IMR-90 (cell line): ENCODE data around the gene TGFB2. TPM values are rescaled to one million over a fixed set of nuclear protein-coding genes. Genes with fewer than 3 reads are reported as not detected.

ENCODE experiments used
- ATAC-seq: fragments of 200-7000 bp; cut with Tn5 transposase; 2 replicates; pipeline ENCODE4 v1.9.1; 2020; ENCODE audit warnings: low read depth, mild to moderate bottlenecking, moderate library complexity
- BruUV-seq: library from RNA; stranded (reverse); fragments of 400-500 nt; replicated peaks from 2 replicates; lab custom pipeline; 2021; lab: Mats Ljungman, UMichigan
- CTCF ChIA-PET: fragments of 300-600 bp; formaldehyde crosslinking; extraction: SDS; loops from one replicate; lab custom pipeline; 2021; ENCODE audit warnings: antibody characterized with exemption; lab: Yijun Ruan, JAX
- POLR2A ChIA-PET: fragments of 300-600 bp; sonication (Branson Sonifier 250); formaldehyde crosslinking; loops from one replicate; lab custom pipeline; 2022; ENCODE audit warnings: antibody characterized with exemption; ENCODE audit not compliant: unreplicated experiment; lab: Charles Lee
- DNase-seq: peaks from one replicate; pipeline ENCODE4 v3.0.0; 2013
- H2AFZ ChIP-seq: replicated peaks from 2 replicates; pipeline ENCODE3; 2013; ENCODE audit warnings: low read length, mild to moderate bottlenecking; ENCODE audit not compliant: poor library complexity
- H2AK5ac ChIP-seq: 2 replicates; pipeline ENCODE4 v1.6.1; 2013; ENCODE audit warnings: low read depth, low read length, inconsistent platforms
- H2AK9ac ChIP-seq: replicated peaks from 2 replicates; pipeline ENCODE3; 2013; ENCODE audit warnings: mild to moderate bottlenecking, low read depth, low read length, moderate library complexity; ENCODE audit not compliant: poor library complexity
- H2BK120ac ChIP-seq: 2 replicates; pipeline ENCODE4 v1.6.1; 2013; ENCODE audit warnings: low read depth, low read length, inconsistent platforms
- H2BK15ac ChIP-seq: 3 replicates; pipeline ENCODE4 v1.6.1; 2013; ENCODE audit warnings: low read depth, low read length, inconsistent platforms
- H2BK20ac ChIP-seq: 2 replicates; pipeline ENCODE4 v1.6.1; 2013; ENCODE audit warnings: low read depth, mild to moderate bottlenecking, inconsistent platforms, low read length, moderate library complexity
- H2BK5ac ChIP-seq: 2 replicates; pipeline ENCODE4 v1.6.1; 2013; ENCODE audit warnings: mild to moderate bottlenecking, low read depth, low read length, inconsistent platforms; ENCODE audit not compliant: poor library complexity, severe bottlenecking
- H3K14ac ChIP-seq: replicated peaks from 2 replicates; pipeline ENCODE4 v1.6.1; 2013; ENCODE audit warnings: low read depth, low read length, inconsistent platforms
- H3K18ac ChIP-seq: 2 replicates; pipeline ENCODE4 v1.6.1; 2013; ENCODE audit warnings: low read depth, low read length, control low read depth
- H3K23ac ChIP-seq: 2 replicates; pipeline ENCODE4 v1.6.1; 2013; ENCODE audit warnings: low read depth, low read length, inconsistent platforms
- H3K27ac ChIP-seq: 2 replicates; pipeline ENCODE4 v1.5.1; 2013; ENCODE audit warnings: mild to moderate bottlenecking, control low read depth, low read length; ENCODE audit not compliant: insufficient read depth
- H3K27me3 ChIP-seq: 2 replicates; pipeline ENCODE4 v1.6.1; 2013; ENCODE audit warnings: low read length; ENCODE audit not compliant: control insufficient read depth, insufficient read depth
- H3K36me3 ChIP-seq: 2 replicates; pipeline ENCODE4 v1.6.1; 2013; ENCODE audit warnings: low read length, mixed read lengths; ENCODE audit not compliant: control insufficient read depth, insufficient read depth
- H3K4ac ChIP-seq: 2 replicates; pipeline ENCODE4 v1.6.1; 2013; ENCODE audit warnings: low read depth, low read length, inconsistent platforms
- H3K4me1 ChIP-seq: 2 replicates; pipeline ENCODE4 v1.6.1; 2013; ENCODE audit warnings: low read length, mixed read lengths; ENCODE audit not compliant: control insufficient read depth, insufficient read depth
- H3K4me2 ChIP-seq: 2 replicates; pipeline ENCODE4 v1.6.1; 2013; ENCODE audit warnings: low read depth, mild to moderate bottlenecking, control low read depth, low read length, moderate library complexity
- H3K4me3 ChIP-seq: 2 replicates; pipeline ENCODE4 v1.5.1; 2013; ENCODE audit warnings: low read depth, mild to moderate bottlenecking, control low read depth, low read length, moderate library complexity; ENCODE audit not compliant: insufficient read depth
- H3K56ac ChIP-seq: 2 replicates; pipeline ENCODE4 v1.6.1; 2013; ENCODE audit warnings: low read length, inconsistent platforms; ENCODE audit not compliant: insufficient read depth; ENCODE audit errors: extremely low read depth
- H3K79me1 ChIP-seq, 2 experiments: 2 replicates each; pipeline ENCODE4 v1.6.1; 2013; ENCODE audit warnings: low read length in 2 of 2, inconsistent platforms in 1 of 2, low read depth in 1 of 2
- H3K9ac ChIP-seq: 2 replicates; pipeline ENCODE4 v1.6.1; 2013; ENCODE audit warnings: low read depth, low read length, control low read depth
- H3K9me1 ChIP-seq: 2 replicates; pipeline ENCODE4 v1.6.1; 2013; ENCODE audit warnings: low read length, inconsistent platforms; ENCODE audit not compliant: insufficient read depth
- H3K9me3 ChIP-seq: 2 replicates; pipeline ENCODE4 v1.6.1; 2013; ENCODE audit warnings: low read length; ENCODE audit not compliant: control insufficient read depth, insufficient read depth
- H4K20me1 ChIP-seq: 2 replicates; pipeline ENCODE4 v1.6.1; 2013; ENCODE audit warnings: low read length, inconsistent platforms; ENCODE audit not compliant: insufficient read depth
- H4K5ac ChIP-seq: 2 replicates; pipeline ENCODE4 v1.6.1; 2013; ENCODE audit warnings: mild to moderate bottlenecking, low read depth, low read length, control low read depth
- H4K8ac ChIP-seq, 2 experiments: 2 replicates each; pipeline ENCODE4 v1.6.1; 2013; ENCODE audit warnings: low read depth in 2 of 2, low read length in 2 of 2, control low read depth in 1 of 2, inconsistent platforms in 1 of 2
- H4K91ac ChIP-seq: 2 replicates; pipeline ENCODE4 v1.6.1; 2013; ENCODE audit warnings: low read depth, low read length, inconsistent platforms; ENCODE audit not compliant: insufficient read depth
- BHLHE40 ChIP-seq: fragments of 150-350 bp; IDR thresholded peaks from 2 replicates; pipeline ENCODE4 v1.6.1; 2016; ENCODE audit warnings: mild to moderate bottlenecking, low read depth, low read length
- CEBPB ChIP-seq: IDR thresholded peaks from 2 replicates; pipeline ENCODE4 v1.6.1; 2012; ENCODE audit warnings: low read depth, low read length, improper control_type of control experiment
- CHD1 ChIP-seq: IDR thresholded peaks from 2 replicates; pipeline ENCODE4 v1.6.1; 2012; ENCODE audit warnings: low read depth, low read length, improper control_type of control experiment
- ELK1 ChIP-seq: fragments of 150-350 bp; IDR thresholded peaks from 2 replicates; pipeline ENCODE4 v1.6.1; 2016; ENCODE audit warnings: low read depth, mild to moderate bottlenecking, low read length, moderate library complexity, borderline replicate concordance
- FOS ChIP-seq: fragments of 150-350 bp; IDR thresholded peaks from 2 replicates; pipeline ENCODE4 v1.6.1; 2016; ENCODE audit warnings: low read depth, low read length
- MAZ ChIP-seq: IDR thresholded peaks from 2 replicates; pipeline ENCODE4 v1.6.1; 2012; ENCODE audit warnings: low read depth, mild to moderate bottlenecking, low read length, improper control_type of control experiment, moderate library complexity, borderline replicate concordance
- POLR2A ChIP-seq: IDR thresholded peaks from 2 replicates; pipeline ENCODE4 v1.6.1; 2012; ENCODE audit warnings: mild to moderate bottlenecking, low read depth, low read length
- RAD21 ChIP-seq: IDR thresholded peaks from 2 replicates; pipeline ENCODE4 v1.6.1; 2012; ENCODE audit warnings: low read length, improper control_type of control experiment
- RCOR1 ChIP-seq: IDR thresholded peaks from 2 replicates; pipeline ENCODE4 v1.6.1; 2012; ENCODE audit warnings: mild to moderate bottlenecking, low read length, improper control_type of control experiment; ENCODE audit not compliant: insufficient replicate concordance
- RFX5 ChIP-seq: IDR thresholded peaks from 2 replicates; pipeline ENCODE4 v1.8.0; 2012; ENCODE audit warnings: low read depth, mild to moderate bottlenecking, low read length, moderate library complexity
- SMC3 ChIP-seq: fragments of 150-350 bp; IDR thresholded peaks from 2 replicates; pipeline ENCODE4 v1.6.1; 2016; ENCODE audit warnings: low read depth, mild to moderate bottlenecking, antibody characterized with exemption, low read length, moderate library complexity
- WGBS, 2 experiments: methylation state at CpG; one replicate each; pipeline versions ENCODE4 v1.1.5 to v1.1.7; 2013; ENCODE audit warnings: missing lambda C conversion rate in 2 of 2; ENCODE audit not compliant: insufficient read length in 1 of 2; ENCODE audit errors: extremely low coverage in 2 of 2; 5-methylcytosine and 5-hydroxymethylcytosine counted together
- dilution Hi-C: fragments of 300-500 bp; cut with HindIII; formaldehyde crosslinking; loops from one replicate; pipeline ENCODE4 v1.14.3; 2018; ENCODE audit warnings: low sequenced_read_pairs; ENCODE audit not compliant: unreplicated experiment
- in situ Hi-C: fragments of 300-500 bp; cut with MboI; formaldehyde crosslinking; loops from 3 replicates; pipeline ENCODE4 v1.14.3; 2019; ENCODE audit warnings: low sequenced_read_pairs, inconsistent platforms, mixed read lengths
- intact Hi-C: fragments of 100-400 bp; cut with micrococcal nuclease; formaldehyde crosslinking; loops from 2 replicates; pipeline ENCODE4 v1.10.0; 2022
- polyA plus RNA-seq, 3 experiments: library from polyadenylated mRNA; depleted of rRNA; stranded (reverse); fragments of >200 nt; gene quantifications; 2 replicates each; pipeline ENCODE4 v1.2.3, GENCODE V29; 2012; ENCODE audit warnings: low replicate concordance in 1 of 3
- total RNA-seq: library from RNA; depleted of rRNA; stranded (reverse); fragments of >200 nt; gene quantifications from 2 replicates; pipeline ENCODE4 v1.2.3, GENCODE V29; 2012
- TF ChIP-seq, protein P1 (sequence below): fragments of 150-350 bp; IDR thresholded peaks from 2 replicates; pipeline ENCODE4 v1.6.1; 2017; ENCODE audit warnings: mild to moderate bottlenecking, antibody characterized with exemption, low read length, low read depth

The TGFB2 gene
- total and polyA plus RNA-seq, 2 of the 4 experiments (the other 2 are of a cell fraction), result 3.7 to 3.8 TPM

DNA sequence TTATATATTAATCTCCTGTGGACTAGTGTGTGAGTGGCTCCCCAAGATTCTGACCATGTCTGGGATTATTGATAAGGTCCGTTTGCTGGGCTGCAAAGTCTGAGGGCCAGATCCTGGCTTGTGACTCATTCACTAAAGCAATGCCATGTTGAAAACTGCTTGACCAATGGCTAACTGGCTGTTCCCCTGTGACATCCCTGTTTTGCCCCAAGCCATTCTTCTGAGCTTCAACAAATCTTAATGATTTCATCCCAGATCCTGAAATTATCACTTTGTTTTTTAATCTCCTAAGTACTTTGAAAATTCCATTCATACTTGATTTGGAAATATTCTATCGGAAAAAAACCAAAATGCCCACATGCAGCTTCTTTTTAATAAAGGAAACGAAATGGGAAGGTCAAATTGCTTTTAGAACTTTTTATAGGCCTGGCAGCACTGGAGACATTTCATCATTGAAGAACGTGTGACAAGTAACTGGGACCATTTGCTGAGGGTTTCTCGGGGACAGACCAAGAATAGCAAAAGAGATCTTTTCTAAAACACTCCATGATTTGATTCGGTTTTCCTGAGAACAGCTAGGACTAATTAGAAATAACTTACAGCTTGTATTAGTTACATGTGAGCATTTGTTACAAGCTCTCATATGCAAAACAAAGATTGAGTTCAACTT is 121.3 kb downstream of the TGFB2 start:
- Histone ChIP-seq H2AFZ (no peak overlapping the region), H4K8ac (no peak overlapping the region), H3K36me3 (no peaks in the 10 kb centered on the region), H3K9ac (no peak overlapping the region), H2BK15ac (peak overlapping the region; percentile 9; the same call in 1 of the 3 replicates), H3K18ac (peak overlapping the region; percentile 49; the same call in 1 of the 2 replicates), H3K27me3 (peaks cover 2% of the 10 kb centered on the region; the same call in 1 of the 2 replicates), H2BK120ac (peak overlapping the region; percentile 25; the same call in 1 of the 2 replicates), H4K5ac (no peak overlapping the region), H3K9me3 (no peaks in the 10 kb centered on the region), H2BK5ac (no peak overlapping the region), H3K4me2 (no peak overlapping the region), H3K56ac (no peak overlapping the region), H3K79me1 (no peaks in the 10 kb centered on the region), H3K4me1 (peaks cover 10% of the 10 kb centered on the region), H3K14ac (no peak overlapping the region), H4K91ac (no peak overlapping the region), H3K9me1 (peaks cover 5% of the 10 kb centered on the region; the same call in 1 of the 2 replicates), H3K23ac (no peak overlapping the region), H3K27ac (no peak overlapping the region), H2BK20ac (no peak overlapping the region), H4K20me1 (no peaks in the 10 kb centered on the region), H3K4ac (peak overlapping the region; percentile 36; the same call in 1 of the 2 replicates), H2AK9ac (no peak overlapping the region), H3K4me3 (no peak overlapping the region), H2AK5ac (no peak overlapping the region)
- ATAC-seq (no peak), DNase-seq (no peak)
- TF ChIP-seq ELK1 (no peak), CHD1 (no peak), FOS (no peak), CEBPB (no peak), RAD21 (no peak), RFX5 (no peak), BHLHE40 (no peak), RCOR1 (no peak), MAZ (no peak), SMC3 (no peak), POLR2A (no peak)
- TF ChIP-seq, protein P1, sequence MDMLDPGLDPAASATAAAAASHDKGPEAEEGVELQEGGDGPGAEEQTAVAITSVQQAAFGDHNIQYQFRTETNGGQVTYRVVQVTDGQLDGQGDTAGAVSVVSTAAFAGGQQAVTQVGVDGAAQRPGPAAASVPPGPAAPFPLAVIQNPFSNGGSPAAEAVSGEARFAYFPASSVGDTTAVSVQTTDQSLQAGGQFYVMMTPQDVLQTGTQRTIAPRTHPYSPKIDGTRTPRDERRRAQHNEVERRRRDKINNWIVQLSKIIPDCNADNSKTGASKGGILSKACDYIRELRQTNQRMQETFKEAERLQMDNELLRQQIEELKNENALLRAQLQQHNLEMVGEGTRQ, result no peak
- BruUV-seq, result no TSS peak
- dilution Hi-C loops, result no loop called here
- ChIA-PET CTCF (interaction anchor here (1.2 kb wide), 1 partner anchor 65 kb away, joined by 3 read pairs; no protein-coding TSS in a partner anchor), POLR2A (interaction anchor here (0.6 to 1.2 kb wide), 2 partner anchors 85 to 121 kb away, joined by 3 read pairs; partner anchors contain the start of gene TGFB2)
- intact Hi-C loops, result no loop called here
- WGBS, 2 experiments, result 88% methylated on average over 2 of the region's 6 CpGs; no CpG with 5 or more reads in 1 of the 2 experiments
- in situ Hi-C loops, result no loop called here
